Erythroblast (primary cell): ENCODE measurements around the gene SOX5.

ENCODE experiments used
- DNase-seq, 2 experiments: peaks; one replicate each; lab custom pipeline; 2025; lab: John Stamatoyannopoulos, UW
- GATA1 ChIP-seq: IDR thresholded peaks from 2 replicates; pipeline ENCODE4 v1.6.1; 2011; ENCODE audit warnings: low read depth, mild to moderate bottlenecking, control low read depth, low read length, moderate library complexity
- POLR2A ChIP-seq: IDR thresholded peaks from 2 replicates; pipeline ENCODE4 v1.6.1; 2011; ENCODE audit warnings: mild to moderate bottlenecking, low read length

The SOX5 gene

DNA sequence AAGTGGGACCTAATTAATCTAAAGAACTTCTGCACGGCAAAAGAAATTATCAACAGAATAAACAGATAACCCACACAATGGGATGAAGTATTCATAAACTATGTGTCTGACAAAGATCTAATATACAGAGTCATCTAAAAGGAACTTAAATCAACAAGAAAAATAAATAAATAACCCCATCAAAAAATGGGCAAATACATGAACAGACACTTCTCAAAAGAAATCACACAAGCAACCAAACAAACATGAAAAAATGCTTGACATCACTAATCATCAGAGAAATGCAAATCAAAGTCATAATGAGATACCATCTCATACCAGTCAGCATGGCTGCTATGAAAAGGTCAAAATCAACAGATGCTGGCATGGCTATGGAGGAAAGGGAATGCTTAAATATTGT, 466.9 kb downstream of the SOX5 start:
- TF ChIP-seq POLR2A (no peak), GATA1 (no peak)

More for the DNA sequence above, 466.9 kb downstream of the SOX5 start:
- no peak for DNase-seq
